GM19238 (cell line): ENCODE measurements around the gene FOXP1.

Experiments
- DNase-seq: peaks from one replicate; pipeline ENCODE4 v3.0.0; 2011; ENCODE audit warnings: low spot score; ENCODE audit not compliant: insufficient read length

Gene FOXP1

DNA sequence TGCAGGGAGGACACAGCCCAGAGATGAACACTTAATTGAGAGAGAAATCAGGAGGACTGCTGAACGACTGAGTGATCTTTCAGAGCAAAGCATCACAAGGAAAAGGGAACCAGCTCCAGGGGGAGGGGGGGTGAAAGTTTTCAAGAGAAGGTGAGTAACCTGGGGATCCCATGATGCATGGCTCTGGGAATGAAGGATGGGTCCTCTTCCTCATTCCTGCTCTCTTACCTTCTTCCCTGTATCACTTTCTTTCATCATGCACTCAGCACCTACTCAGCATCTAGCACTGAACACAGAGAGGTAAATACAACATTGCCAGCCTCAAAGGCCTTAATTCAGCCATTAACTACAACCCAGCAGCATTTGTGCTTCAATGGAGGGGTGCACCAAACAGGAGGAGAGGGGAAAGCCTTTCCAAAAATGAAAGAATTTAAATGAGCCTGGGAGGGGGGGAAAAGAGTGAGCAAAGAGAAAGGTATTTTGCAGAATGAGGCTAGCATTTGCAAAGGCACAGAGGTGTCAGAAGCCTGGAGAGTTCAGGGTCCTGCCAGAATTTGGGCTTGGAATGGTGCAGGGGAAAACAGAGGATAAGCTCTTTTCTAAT lies 427.4 kb downstream of the FOXP1 start:
- DNase-seq: no peak

DNA sequence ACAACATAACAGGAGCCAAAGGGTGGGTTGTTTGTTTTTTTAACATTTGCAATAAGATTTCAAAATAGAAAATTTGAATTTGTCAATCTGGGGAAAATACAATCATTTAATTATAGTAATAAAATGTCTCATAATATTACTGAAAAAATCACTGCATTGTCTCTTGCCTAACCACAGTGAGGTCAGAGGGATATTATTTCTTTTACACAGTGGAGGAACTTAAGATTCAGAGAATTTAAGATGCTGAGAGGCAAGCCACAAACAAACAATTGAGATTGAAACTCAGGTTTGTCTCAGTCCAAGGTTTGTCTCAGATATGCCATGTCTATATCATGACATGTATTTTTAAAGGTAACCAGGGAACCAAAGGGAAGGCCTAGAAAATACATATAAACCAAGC lies 428.7 kb downstream of the FOXP1 start:
- no peak for DNase-seq

DNA sequence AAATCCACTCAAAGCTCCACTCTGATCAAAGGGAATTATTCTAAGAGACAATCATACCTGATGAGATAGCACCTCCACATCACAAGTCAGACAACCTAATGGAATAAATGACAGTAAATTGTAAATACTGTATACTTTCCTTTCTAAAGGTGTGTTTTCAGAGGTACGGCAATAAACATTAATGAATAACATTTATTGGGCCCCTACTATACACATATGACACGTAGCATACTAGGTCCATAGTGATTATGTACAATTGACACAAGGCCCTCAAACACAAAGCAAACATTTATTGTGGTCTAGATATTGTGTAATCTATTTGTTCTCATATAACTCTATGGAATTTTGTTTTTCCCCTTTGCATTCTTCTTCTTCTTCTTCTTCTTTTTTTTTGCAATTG lies 429.8 kb downstream of the FOXP1 start:
- DNase-seq: no peak

DNA sequence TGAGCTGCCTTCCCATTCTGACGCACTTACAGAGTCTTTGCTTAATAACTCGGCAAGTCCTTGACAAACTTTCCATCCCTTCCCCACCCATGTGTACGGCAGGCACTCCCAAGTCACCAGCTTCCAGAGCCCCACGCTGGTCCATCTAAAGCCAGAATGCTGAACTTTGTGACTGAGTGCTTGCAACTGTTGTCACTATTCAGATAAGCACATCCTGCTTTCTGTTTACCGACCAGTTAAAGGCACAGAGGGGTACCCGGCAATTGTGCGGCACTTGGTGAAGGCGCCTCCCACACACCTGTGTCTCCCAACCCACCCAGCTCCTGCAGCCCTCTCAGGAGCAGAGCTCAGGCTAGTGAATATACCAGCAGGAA lies 430.6 kb downstream of the FOXP1 start:
- no peak for DNase-seq

DNA sequence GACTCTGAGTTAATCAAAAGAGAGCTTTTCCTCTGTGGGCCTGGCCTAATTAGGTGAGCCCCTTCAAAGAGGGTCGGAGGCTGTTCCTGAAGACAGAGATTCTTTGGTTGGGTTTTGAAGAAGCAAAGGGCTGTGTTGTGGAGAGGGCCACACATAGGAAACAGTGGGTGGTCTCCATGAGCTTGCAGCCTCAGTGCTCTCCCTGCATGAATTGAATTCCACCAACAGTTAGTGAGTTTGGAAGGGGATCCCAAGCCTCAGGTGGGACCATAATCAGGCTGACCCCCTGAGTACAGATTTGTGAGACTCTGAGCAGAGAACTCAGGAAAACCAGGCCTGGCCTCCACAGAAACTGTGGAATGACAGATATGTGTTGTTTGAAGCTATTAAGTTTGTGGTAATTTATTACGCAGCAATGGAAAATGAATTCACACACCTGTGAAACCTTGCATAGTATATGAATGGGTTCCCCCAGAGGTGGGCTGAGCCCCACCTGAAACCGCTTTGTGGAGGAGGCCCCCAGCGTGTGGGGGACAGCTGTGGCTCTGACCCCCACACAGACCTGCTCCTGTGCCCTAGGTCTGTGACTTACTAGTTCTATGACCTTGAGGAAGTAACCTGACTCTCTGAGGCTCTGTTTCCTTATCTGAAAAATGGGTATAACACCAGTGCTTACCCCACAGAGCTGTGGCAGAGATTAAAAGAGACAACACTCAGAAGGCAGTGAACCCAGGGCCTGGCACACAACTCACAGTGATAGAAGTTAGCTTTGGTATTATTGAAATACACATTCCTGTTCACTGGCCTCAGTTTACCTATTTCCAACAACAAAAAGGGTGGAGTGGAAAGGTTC lies 431.3 kb downstream of the FOXP1 start:
- DNase-seq: no peak

DNA sequence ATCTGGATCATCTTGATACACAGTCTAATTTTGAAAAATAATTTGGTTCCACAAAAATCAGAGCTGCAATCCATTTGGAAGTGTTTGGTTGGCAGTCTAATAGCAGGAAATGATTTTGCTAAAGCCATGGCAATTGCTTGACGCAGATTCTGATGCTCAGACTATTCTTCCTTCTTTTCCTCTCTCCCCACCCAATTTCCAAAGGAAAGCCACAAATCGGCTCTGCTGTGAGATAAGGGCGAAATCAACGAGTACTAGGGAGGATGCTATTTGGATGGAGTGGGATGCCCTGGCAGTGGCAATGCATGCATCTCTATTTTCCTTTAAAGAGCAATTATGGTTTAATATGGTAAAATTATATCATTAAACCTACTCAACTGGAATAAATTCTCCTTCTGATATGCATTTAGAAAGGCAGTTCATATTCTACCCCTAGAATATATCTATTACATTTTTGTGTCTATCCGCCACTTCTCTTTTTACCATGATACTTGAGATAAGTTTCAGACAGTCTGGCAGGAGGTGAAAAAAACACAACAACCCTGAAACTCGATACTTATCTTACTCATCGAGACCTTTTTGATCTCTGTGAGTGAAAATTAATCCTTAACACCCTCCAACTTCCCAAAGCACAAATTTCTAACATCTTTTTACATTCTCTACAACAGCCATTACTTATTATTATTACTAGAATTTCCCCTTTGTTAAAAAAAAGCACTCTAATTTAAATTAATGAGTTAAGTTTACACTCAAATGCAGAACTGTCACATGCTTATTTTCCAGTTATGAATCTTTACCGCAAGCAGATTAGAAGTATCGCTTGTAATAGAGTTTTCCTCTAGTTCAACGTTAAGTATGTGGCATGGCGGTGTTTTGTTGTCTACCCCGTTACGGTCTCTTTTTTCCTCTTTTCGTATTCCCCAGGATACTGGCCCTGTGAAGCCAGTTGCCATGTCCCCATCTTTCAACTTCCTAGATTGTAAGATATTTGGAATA lies 433.3 kb downstream of the FOXP1 start:
- DNase-seq: no peak

DNA sequence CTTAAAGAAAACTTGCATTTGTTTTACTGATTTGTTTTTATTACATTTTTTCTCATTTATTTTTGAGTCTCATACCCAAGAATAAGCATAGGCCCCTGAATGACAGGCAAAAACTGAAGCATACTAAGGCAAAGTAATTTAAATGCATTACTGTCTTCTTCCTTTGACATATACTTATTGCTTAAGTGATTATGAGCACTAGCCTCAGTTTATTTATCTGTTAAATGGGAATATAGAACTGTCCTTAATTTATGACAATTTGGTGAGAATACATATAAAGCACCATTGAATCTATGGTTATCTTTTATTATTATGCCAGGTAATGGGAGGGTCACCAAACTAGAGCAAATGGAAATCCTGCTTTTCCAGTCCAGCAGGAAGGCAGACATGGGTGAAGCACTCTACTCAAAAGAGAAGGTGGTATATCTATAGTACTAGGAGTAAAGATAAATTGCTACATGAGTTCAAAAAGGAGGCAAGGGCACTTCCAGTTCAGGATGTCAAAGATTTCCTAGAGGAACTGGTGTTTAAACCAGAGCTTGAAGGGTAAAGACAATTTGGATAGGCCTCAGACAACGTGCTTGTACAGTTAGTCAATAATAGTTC lies 435.0 kb downstream of the FOXP1 start:
- no peak for DNase-seq

DNA sequence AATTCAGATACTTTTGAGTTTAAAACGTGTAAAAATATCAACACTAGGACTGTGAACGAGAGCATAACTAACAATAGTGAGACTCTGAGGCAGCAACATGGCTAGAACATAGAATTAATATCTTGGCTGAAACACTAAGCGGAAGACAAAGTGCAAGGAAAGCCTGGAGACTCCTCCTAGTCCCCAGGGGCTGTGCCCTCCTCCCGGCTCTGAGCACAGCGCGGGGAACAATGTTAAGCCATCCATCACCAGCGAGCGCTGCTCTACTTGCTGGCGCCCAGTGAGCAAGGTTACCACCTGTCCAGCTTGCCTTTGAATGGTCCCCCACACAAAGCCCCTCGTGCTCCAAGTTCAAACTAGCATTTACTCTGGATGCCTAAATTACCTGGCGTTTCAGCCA lies 436.9 kb downstream of the FOXP1 start:
- no peak for DNase-seq

DNA sequence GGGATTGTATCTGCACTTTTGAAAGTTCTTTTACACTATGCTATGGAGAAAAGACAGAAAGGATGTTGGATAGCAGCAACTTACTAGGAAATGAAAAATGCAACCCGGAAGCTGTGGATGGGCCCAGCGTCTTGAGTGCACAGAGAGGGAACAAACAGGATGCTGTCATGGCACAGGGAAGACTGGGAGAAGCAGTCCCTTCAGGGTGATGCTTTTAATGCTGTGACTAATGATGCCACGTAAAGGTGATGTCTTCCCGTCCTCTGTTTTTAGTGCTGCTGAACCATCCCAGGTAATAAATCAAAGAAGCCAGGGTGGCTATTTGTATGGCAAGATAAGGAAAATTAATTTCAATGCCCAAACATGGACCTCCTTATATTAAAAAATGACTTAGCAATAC lies 437.6 kb downstream of the FOXP1 start:
- no peak for DNase-seq

DNA sequence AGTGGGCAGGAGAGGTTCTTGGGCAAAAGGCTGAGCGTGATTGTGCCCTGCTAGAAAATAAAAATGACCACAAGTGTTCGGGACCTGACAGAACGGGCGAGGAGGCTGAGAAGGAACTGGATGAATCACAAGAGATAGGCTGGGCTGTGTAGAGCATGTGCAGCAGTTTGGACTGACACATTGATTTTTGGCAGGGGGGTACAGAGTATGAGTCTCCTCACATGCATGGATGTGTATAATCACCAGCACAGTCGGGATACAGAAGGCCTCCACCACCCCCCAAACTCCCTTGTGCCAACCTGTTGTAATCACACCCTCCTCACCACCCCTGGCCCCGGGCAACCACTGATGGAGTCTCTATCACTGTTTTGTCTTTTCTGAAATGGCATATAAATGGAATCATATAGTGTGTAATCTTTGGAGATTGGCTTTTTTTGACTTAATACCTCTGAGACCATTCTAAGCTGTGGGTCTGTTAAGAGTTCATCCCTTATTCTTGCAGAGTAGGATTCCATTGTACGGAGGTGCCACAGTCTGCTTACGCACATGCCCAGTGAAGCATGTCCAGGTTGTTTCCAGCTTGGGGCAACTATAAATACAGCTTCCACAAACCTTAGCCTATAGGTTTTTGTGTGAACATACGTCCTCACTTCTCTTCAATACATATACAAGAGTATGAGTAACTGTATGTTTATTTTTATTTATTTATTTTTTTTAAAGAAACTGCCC lies 438.8 kb downstream of the FOXP1 start:
- DNase-seq: no peak

DNA sequence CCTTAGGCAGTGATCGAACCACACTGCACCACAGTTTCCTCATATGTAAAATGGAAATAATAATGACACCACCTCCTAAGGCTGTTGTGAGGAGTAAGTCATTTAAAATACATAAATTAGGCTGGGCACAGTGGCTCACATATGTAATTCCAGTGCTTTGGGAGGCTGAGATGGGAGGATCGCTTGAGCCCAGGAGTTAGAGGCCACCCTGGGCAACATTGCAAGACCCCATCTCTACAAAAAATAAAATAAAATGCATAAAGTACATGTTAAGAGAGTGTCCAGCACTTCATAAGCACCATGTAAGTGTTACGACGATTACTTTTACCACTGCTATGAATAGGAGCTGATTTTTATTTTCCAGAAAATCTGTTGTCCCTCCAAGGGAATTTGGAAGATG lies 440.0 kb downstream of the FOXP1 start:
- no peak for DNase-seq

DNA sequence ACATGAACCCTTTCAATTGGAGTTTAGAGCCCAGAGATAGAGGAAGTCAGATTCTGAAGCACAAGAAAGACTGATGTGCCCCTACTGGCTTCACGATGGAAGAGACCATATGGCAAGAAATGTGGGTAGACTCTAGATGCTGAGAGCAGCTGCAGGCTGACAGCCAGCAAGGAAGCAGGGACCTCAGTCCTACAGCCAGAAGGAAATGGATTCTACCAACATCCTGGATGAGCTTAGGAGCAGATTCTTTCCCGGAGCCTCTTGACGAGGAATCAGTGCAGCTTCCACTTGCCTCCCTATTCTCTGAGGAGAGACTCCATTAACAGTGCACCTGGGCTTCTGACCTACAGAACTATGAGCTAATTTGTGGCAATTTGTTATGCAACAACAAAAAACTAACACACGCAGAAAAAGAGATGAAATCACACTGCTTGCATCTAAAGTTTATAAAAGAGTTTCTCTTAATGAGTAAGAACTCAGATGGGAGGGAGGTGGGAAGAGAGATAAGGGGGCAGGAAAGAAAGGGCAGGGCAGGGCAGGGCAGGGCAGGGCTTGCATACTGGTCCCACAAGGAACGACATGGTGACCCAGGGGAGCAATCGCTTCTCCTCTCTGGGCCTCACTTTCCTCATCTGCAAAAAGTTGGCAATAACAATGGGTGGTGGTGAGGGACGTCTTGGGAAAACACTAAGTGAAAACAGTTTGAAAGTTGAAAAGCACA lies 440.9 kb downstream of the FOXP1 start:
- no peak for DNase-seq

DNA sequence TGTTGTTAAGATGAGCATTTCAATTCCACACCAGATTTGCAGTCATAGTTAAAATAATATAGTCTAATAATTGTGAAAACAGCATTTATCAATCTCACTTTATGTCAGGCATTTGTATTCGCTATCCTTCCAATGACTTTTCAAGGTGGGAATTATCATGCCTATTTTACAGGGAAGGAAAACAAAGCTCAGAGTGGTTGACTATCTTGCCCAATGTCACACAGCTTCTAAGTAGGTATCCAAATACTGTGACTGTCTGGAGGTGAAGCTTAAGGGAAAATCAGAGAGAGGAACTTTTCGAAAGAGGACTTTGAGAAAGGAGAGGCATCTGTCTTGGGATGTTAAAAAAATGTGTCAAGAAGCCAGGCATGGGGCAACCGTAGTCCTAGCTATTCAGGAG lies 443.1 kb downstream of the FOXP1 start:
- no peak for DNase-seq

DNA sequence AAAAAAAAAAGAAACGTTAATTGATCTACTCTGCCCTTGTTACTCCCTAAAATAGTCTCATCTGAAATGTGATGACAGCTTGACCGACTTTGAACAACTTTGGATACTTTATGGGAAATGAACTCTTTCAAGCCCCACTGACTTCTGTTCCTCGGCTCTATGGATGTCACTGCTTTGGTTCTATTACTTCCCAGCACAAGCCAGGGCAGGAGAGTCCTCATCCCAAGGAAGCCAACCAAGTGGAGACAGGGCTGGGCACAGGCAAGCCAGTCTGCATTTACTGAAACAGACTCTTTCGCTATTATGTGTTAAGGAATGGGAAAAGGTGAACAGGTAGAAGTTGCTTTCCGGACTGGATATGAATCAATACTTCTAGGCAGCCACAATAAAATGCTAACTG lies 444.0 kb downstream of the FOXP1 start:
- DNase-seq: no peak

DNA sequence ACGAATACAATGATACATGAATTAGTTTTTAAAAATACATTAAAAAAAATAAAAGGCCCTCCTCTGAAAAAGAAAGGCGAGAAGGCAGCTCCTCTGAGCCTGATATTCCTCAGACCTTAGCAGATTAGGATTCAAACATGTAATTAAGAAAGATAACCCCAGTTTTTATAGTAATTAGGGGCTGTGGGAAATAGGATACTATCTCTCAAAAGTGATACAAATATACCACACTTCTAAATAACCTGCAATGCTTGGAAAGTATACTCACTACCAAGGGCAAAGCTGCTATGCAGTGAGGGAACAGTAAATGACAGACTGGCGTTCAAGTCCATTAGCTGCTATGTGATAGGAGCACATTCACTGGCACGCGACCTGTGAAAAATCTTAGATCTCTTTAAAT lies 445.1 kb downstream of the FOXP1 start:
- DNase-seq: no peak

DNA sequence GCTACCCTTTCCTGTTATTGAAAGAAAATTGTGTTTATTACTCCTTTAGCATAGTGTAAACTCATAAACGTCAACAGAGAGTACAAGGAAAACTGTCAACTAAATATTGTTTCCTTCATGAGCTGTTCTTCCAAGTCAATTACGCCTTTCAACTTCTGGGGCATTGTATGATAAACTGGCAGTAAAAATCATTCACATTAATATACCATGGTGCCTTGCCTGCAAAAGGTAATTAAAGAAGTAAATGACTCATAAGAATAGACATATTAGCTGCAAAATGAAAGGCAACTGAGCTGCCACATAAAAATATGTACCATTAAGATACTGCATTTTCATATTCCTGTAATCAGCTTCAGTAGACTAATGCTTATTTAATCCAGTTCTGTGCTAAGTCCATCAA lies 447.3 kb downstream of the FOXP1 start:
- no peak for DNase-seq

DNA sequence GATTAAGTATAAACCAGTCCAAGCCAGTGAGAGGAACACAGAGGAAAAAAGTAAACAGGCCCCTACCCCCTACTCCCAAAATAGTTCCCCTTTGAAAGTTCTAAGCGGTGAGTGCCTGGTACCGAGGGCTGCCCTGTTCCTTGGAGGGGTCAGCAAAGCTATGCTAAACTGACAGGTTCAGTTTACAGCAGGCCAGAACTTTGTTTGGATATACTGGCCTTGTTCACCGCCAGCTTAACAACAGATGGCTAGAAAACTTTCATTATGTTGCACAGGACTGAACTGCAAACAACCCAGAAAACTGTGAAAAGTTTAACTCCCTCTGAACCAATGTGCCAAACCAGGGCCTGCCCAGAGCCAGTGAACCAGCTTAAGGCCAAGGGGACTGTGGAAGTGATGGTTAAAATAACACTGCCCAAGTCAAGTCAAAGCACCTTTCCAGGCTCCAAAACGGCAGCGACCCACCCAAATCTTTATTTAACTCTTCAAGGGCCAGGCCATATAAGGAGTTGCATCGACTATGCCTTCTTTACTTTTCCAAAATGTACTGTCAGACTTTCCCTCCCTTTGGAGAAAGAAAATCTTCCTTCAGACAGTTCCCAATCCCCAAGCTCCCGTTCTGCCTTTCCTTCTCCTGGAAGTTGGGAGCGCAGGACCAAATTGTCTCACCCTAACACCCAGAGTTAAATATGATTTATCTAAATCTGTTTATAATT lies 448.0 kb downstream of the FOXP1 start:
- DNase-seq: no peak

DNA sequence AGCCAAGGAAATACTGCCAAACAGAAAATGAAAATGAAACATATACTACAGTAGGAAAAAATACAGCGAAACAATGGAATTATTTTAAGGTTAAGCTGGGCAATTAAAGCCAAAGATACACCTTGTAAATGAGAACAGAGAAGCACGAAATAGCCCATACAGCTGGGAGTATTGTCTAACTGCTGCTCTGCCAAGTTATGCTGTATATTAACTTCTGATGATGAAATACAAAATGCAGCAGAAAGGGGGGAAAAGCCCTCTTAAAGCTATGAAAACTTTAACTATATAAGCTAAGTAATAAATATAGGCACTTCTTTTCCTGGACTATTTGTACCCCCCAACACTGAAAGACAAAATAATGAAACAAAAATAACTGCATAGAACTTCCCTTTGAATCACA lies 449.0 kb downstream of the FOXP1 start:
- no peak for DNase-seq

DNA sequence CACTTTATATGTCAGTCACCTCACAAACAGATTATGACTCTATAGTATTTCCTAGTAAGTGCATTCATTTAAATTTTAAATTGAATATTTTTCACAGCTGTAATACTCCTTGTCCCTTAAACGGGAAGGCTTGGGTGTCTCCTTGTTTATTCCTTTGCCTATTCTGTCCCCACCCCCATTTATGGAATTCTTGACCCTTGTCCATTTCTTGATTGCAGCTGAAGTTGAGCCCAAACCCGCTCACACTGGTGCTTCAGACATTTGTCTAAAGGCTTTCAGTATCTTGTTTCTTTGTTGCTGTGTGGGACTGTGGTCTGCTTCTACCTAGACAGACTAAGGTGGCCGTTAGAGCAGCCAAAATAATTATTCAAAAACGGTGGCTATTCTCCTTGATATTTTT lies 449.7 kb downstream of the FOXP1 start:
- DNase-seq: no peak
